Vagina (tissue), 2 donors: ENCODE measurements around the gene FSD1.

Source experiments
- POLR2AphosphoS5 ChIP-seq, 2 donors: sonication (generic); formaldehyde crosslinking; IDR thresholded peaks; one replicate each; pipeline ENCODE4 v1.9.0; 2017; ENCODE audit warnings: antibody characterized with exemption in 2 of 2, mild to moderate bottlenecking in 2 of 2, low read depth in 1 of 2; ENCODE audit not compliant: insufficient read depth in 1 of 2
- TF ChIP-seq, protein P1 (sequence below), 3 experiments: fragments of 450-650 bp in 2 of 3; fragments of 200-600 bp in 1 of 3; sonication (generic) in 1 of 3; IDR thresholded peaks; one replicate each; pipeline ENCODE4 v1.5.1; 2017 to 2019; ENCODE audit warnings: antibody characterized with exemption in 3 of 3, mild to moderate bottlenecking in 2 of 3, moderate library complexity in 2 of 3

DNA sequence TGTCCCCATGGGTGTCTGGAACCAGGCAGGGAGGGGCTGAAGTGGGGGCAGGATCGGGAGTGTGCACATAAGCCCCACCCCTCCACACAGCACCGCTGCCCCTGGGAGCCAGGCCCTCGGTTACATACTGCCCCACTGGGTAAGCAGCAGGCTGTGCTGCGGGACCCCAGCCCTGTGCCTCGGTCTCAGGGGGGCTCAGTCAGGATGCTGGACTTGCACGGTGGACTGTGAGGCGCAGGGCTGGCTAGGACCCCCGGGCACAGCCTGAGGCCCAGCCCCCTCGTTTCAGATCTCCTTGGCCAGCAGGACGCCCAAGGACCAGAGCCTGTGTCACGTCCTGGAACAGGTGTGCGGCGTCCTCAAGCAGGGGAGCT is 55.2 kb downstream of the FSD1 start:
- TF ChIP-seq, protein P1, sequence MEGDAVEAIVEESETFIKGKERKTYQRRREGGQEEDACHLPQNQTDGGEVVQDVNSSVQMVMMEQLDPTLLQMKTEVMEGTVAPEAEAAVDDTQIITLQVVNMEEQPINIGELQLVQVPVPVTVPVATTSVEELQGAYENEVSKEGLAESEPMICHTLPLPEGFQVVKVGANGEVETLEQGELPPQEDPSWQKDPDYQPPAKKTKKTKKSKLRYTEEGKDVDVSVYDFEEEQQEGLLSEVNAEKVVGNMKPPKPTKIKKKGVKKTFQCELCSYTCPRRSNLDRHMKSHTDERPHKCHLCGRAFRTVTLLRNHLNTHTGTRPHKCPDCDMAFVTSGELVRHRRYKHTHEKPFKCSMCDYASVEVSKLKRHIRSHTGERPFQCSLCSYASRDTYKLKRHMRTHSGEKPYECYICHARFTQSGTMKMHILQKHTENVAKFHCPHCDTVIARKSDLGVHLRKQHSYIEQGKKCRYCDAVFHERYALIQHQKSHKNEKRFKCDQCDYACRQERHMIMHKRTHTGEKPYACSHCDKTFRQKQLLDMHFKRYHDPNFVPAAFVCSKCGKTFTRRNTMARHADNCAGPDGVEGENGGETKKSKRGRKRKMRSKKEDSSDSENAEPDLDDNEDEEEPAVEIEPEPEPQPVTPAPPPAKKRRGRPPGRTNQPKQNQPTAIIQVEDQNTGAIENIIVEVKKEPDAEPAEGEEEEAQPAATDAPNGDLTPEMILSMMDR (IDR thresholded peaks at IDR 0.05): no peak
- TF ChIP-seq POLR2AphosphoS5 (IDR thresholded peaks at IDR 0.05; ENCODE audit: insufficient read depth in 1 of 2, low read depth in 1 of 2): peak in 1 of 2 donors; percentile 17
